ENCODE measurements around the gene NEURL4.

The NEURL4 gene

DNA sequence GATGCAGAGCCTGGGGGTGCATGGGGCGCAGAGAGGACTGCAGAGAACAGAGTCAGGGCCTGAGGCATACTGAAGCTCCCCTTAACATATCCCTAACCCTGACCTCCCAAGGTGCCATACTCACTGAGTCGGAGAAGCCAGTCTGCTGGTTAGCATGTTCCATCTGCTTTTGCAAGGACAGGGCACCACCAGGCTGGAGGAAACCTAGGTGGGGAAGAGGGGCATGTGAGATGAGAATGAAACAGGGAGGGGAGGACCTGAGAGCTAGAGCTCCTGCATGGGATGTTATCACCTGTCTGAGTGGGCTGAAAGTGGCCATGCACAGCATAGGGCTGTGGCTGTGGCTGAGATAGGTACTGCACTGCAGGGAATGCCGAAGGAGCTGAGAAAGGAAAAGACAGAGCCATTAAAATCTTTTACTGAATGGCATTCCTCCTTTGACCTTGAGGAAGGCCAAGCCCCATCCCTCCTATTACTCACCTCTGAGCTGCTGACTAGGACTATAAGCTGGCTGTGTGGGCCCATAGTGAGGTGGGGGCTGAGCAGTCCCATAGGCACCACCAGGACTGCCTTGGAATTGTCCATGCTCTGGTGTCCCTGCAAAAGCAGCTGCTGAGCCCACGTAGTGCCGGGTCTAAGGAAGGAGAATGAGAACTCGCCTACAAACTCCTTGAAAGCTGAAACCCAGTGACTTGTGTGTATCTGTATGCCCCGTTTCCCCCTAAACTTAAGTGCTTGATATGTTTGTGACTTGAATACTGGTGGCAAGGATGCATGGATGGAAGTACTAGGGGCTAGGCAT is 15.8 kb downstream of the NEURL4 start:
- H3K4me3 ChIP-seq (ENCODE audit: low read depth, low read length), result no peak overlapping the region
- TF ChIP-seq, protein P1, sequence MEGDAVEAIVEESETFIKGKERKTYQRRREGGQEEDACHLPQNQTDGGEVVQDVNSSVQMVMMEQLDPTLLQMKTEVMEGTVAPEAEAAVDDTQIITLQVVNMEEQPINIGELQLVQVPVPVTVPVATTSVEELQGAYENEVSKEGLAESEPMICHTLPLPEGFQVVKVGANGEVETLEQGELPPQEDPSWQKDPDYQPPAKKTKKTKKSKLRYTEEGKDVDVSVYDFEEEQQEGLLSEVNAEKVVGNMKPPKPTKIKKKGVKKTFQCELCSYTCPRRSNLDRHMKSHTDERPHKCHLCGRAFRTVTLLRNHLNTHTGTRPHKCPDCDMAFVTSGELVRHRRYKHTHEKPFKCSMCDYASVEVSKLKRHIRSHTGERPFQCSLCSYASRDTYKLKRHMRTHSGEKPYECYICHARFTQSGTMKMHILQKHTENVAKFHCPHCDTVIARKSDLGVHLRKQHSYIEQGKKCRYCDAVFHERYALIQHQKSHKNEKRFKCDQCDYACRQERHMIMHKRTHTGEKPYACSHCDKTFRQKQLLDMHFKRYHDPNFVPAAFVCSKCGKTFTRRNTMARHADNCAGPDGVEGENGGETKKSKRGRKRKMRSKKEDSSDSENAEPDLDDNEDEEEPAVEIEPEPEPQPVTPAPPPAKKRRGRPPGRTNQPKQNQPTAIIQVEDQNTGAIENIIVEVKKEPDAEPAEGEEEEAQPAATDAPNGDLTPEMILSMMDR (IDR thresholded peaks at IDR 0.05; ENCODE audit: low read depth, low read length), result no peak

DNA sequence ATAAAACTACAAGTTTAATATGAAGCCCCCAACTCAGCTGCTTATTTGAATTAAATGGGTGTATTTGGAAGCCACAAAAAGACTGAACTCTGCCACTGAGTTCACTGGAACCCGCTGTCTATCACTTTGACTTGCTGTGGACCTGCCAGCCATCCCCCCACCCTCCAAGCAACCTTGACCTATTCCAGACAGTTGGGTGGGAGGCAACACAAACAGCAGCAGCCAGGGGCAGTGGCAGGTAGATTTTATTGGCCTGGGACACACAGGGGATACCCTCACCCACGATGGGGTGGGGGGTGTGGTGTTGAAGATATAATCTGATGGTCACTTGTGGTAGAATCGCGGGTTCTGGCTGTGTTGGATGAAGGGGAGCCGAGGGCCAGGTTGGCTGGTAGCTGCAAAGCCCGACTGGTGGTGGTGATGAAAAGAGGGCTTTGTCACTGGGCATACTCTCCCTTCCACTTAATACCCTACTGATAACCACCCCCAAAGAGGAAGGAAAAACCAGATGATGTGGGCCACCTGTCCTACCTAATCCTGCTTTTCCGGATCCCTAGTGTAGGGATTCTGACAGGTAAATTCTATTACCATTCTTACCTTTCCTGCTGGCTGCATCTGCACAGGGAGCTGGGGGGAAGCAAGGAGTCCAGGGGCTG is 16.6 kb downstream of the NEURL4 start:
- H3K4me3 ChIP-seq (ENCODE audit: low read depth, low read length), result no peak overlapping the region
- TF ChIP-seq, protein P1 (IDR thresholded peaks at IDR 0.05; ENCODE audit: low read depth, low read length), result no peak

DNA sequence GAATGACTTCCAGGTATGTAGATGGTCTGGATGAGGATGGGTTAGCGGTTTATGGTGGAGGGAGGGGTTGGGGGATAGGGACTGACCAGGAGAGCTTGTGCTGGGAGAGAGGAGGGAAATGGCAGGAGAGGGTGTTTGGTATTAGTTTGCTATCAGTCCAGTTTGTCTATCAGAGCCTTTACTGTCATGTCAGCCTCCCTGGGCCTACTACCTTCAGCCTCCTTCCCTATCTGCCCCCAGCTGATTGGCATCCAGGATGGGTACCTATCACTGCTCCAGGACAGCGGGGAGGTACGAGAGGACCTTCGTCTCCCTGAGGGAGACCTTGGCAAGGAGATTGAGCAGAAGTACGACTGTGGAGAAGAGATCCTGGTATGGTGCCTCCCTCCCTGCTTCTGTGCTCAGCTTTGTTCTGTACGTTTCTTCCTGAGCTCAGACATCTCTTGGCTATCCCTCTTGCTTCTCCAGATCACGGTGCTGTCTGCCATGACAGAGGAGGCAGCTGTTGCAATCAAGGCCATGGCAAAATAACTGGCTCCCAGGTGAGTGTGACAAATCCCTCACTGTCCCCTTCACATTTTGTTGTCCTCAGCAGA is 17.9 kb downstream of the NEURL4 start:
- no peak overlapping the region for H3K4me3 ChIP-seq (ENCODE audit: low read depth, low read length)
- TF ChIP-seq, protein P1 (IDR thresholded peaks at IDR 0.05; ENCODE audit: low read depth, low read length), result no peak

DNA sequence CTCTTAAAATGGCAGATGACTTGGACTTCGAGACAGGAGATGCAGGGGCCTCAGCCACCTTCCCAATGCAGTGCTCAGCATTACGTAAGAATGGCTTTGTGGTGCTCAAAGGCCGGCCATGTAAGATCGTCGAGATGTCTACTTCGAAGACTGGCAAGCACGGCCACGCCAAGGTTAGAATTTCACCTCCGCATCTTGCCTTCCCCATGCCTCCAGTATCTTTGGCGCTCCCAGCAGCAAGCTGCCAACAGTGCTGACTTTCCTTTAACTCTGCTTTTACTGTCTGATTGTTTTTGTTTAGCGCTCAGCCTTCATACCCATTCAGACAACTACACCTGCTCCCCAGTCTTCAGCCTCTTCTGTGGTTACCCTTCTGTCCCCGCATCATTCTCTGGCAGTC is 19.5 kb downstream of the NEURL4 start:
- TF ChIP-seq, protein P1 (IDR thresholded peaks at IDR 0.05; ENCODE audit: low read depth, low read length), result no peak
- H3K4me3 ChIP-seq (ENCODE audit: low read depth, low read length), result peak overlapping the region; percentile 98; the same call in 1 of the 2 replicates

DNA sequence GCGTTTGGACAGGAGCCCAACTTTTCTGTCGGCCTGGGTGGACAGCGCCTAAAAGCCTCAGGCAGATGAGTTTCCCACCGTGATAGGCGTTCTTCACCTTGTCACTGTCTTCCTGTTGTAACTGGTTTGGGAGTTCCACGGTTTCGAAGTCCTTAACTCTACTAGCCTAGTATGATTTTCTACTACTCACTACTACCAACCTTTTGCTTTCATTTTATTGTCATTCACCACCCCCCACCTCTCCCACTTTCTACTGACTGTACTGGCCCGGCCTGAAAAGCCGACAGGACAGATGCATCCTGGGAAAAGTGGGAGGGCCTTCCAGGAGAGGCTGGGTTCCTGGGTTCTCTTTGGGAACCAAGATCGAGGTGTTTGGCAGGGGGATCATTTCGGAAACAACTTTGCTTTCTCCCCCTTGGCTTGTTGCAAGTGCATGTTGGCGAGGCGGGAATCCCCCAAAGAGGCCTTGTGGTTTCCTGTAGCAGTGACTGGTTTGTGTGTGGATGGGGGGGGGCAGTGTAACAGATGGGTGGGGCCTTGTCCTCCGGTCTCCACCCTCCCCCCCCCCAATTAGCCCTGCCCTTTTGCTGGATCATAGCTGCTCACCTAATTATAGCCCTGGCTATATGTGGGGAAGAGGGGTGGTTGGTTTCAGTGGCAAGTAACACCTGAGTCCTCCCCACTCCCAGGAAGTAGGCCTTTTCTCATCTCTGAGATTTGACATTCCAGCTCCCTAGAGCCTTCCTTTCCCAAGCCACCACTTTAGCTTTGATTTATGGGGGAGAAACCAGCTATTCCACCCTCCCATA is 20.3 kb downstream of the NEURL4 start:
- TF ChIP-seq, protein P1 (IDR thresholded peaks at IDR 0.05; ENCODE audit: low read depth, low read length), result no peak
- peak overlapping the region; percentile 98 for H3K4me3 ChIP-seq (ENCODE audit: low read depth, low read length)

DNA sequence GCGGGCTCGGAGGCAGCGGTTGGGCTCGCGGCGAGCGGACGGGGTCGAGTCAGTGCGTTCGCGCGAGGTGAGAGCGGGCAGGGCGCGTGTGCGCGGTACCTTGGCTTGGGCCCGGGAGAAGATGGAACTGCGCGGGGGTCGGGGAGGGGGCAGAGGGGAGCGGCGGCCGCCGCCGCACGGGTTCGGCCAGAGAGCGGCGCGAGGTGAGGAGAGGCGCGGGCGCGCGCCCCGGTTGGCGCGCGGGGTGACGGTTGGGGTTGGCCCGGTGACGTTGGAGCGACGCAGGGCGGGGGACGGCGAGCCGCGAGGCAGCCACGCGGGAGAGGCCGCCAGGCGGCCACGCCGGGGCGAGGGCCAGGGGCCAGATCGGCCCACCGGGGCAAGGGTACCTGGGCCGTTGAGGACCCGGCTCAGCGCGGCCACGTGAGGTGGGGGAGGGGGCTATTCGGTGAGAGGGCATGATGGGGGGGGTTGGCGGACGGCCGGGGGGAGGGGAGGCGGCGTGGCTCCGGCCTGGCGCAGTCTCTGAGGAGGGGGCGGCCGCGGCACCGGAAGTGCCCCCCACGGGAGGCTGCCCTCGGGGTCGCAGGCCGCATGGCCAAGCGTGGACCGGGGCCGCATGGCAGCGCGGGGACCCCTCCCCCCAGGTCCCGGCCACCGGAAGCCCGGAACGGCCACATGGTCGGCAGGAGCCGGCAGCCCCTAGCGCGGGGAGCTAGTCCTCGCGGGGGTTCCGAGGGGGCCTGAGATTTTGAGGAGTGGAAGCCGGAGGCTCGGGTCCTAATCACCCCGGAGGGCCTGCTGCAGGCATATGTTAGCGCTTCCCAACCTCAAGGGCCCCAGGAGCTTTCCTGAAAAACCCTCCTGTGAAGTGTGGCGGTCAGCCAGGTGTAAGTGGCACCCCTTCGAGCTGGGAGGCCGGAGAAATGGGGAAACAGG is 21.2 kb downstream of the NEURL4 start:
- TF ChIP-seq, protein P1 (IDR thresholded peaks at IDR 0.05; ENCODE audit: low read depth, low read length), result no peak
- peak overlapping the region; percentile 98 for H3K4me3 ChIP-seq (ENCODE audit: low read depth, low read length)

Measured in WI38 (cell line).